GM13977 (cell line): ENCODE results near the gene BBS12.
A peak's percentile ranks its signal among the peaks of the same experiment; 100 is the strongest.

Experiments
- DNase-seq: peaks from one replicate; pipeline ENCODE4 v3.0.0; 2012; ENCODE audit warnings: low spot score
- CTCF ChIP-seq: IDR thresholded peaks from 2 replicates; pipeline ENCODE4 v1.5.1; 2012; ENCODE audit warnings: mild to moderate bottlenecking, control low read depth; ENCODE audit not compliant: insufficient read depth; ENCODE audit errors: extremely low read depth, missing control alignments
- in situ Hi-C: fragments of 300-500 bp; cut with MboI; formaldehyde crosslinking; loops from one replicate; pipeline ENCODE4 v1.12.0; 2022; ENCODE audit warnings: low sequenced_read_pairs, low pct_unique_long_range_greater_than_20kb, mixed read lengths, inconsistent platforms; ENCODE audit not compliant: unreplicated experiment

BBS12 gene

GRCh38 chr4:122746485-122746965 is 14.0 kb downstream of the BBS12 start:
- DNase-seq, result no peak
- in situ Hi-C loops, result no loop called here
- no peak for TF ChIP-seq CTCF

GRCh38 chr4:122747068-122747467 is 14.6 kb downstream of the BBS12 start:
- no peak for TF ChIP-seq CTCF
- no peak for DNase-seq
- in situ Hi-C loops, result no loop called here

GRCh38 chr4:122747883-122748282 is 15.4 kb downstream of the BBS12 start:
- no peak for TF ChIP-seq CTCF
- no peak for DNase-seq
- in situ Hi-C loops, result no loop called here

GRCh38 chr4:122749704-122750454 is 17.4 kb downstream of the BBS12 start:
- DNase-seq, result no peak
- in situ Hi-C loops, result loop anchor here (10.0 kb wide), 1 partner anchor 165 kb away; no protein-coding TSS in a partner anchor
- TF ChIP-seq CTCF, result no peak

GRCh38 chr4:122755675-122756074 is 23.2 kb downstream of the BBS12 start:
- TF ChIP-seq CTCF, result no peak
- in situ Hi-C loops, result loop anchor here (10.0 kb wide), 1 partner anchor 159 kb away; no protein-coding TSS in a partner anchor
- DNase-seq, result no peak

GRCh38 chr4:122758033-122758432 is 25.5 kb downstream of the BBS12 start:
- peak; percentile 22 for DNase-seq
- TF ChIP-seq CTCF, result peak; percentile 50
- in situ Hi-C loops, result loop anchor here (10.0 kb wide), 1 partner anchor 157 kb away; no protein-coding TSS in a partner anchor
